CD4-positive, alpha-beta T cell treated with Interleukin-2 at 100 ng/mL for 4 hours (primary cell): ENCODE measurements around the gene IP6K2.

Experiments used
- DNase-seq: peaks from one replicate; pipeline ENCODE4 v3.0.0-alpha.2; 2020; ENCODE audit warnings: low spot score

Gene IP6K2

GRCh38 chr3:48688737-48689075 is 28.3 kb downstream of the IP6K2 start:
- DNase-seq = no peak

DNA sequence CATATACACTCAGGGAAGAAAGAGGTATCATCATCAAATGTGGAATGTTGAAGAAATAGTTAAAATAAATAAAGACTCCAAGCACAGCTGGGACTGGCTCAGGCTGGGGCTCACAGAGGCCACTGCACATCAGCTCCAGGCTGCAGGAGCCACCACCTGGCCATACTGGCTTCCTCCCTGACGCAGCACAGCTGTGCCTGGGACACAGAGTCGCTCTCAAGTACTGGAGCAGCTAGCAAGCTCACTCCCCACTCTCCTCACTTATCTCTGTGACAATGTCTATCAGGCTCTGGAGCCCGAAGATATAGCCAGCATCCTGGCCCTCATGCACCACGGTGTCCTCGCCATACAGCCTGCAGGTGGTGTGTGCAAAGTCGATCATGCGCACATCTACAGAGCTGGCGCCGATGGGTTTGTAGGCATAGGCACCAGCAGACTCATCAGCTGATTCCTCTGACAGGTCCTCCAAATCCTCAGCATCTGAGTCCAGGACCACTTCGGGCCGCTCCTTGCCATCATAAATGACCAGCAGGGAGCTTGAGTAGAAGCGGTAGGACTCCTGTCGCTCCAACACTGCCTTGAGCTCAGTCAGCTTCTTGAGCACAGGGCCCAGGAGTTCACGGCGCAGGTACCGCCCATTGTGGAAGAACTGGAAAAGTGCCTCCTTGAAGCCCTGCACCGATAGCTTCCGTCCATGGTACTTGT is 28.8 kb downstream of the IP6K2 start:
- no peak for DNase-seq

GRCh38 chr3:48687220-48687678 is 29.8 kb downstream of the IP6K2 start:
- DNase-seq = no peak

DNA sequence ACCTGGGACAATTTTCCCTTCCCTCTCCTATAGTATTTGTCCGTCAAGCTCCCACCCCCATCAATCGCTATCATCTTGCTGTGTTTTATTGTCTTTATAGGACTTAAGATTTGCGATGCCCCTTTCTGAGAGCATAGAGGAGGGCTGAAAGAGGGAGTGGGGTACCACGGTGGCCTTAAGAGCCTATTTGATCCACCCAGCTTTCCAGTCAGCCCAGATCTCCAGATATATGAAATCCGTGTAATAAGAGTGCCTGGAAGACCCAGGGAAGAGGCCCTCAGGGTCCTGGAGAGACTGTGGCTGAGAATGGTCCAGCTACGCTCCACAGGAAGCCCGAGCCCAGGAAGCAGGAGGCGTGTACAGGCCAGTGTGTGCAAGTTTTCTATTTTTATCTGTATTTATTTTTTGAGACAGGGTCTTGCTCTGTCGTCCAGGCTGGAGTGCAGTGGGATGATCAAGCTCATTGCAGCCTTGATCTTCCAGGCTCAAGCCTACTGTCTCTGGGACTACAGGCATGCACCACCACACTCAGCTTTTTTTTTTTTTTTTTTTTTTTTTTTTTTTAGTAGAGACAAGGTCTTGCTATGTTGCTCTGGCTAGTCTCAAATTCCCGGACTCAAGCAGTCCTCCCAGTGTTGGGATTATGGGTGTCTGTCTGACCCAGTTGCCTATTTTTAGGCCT is 30.3 kb downstream of the IP6K2 start:
- no peak for DNase-seq

- DNase-seq = peak; percentile 90
Observed at GRCh38 chr3:48685603-48686511, 31.2 kb downstream of the IP6K2 start, which contains the start of gene NCKIPSD. Gene NCKIPSD, minus strand, starts transcription at chr3:48685915. Its CDS starts 108 bp downstream, at chr3:48685807.

DNA sequence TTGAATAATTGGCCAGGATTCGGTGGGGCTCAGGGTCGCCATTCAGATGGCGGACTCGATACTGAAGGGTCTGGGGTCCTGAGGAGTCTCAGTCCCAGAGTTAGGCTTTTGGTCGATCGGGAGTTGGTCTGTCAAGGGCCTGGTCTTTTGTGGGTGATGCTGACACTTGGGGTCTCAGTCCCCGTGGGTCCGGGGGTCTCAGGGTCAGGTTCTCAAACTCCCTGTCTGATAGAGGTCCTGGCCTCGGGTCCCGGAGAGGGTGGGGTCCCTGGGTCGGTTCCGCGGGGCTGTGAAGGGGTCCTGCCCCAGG is 31.8 kb downstream of the IP6K2 start:
- DNase-seq = no peak

- DNase-seq = no peak
Observed at GRCh38 chr3:48684480-48685143, 32.4 kb downstream of the IP6K2 start.

- no peak for DNase-seq
Observed at GRCh38 chr3:48684054-48684349, 33.0 kb downstream of the IP6K2 start.

DNA sequence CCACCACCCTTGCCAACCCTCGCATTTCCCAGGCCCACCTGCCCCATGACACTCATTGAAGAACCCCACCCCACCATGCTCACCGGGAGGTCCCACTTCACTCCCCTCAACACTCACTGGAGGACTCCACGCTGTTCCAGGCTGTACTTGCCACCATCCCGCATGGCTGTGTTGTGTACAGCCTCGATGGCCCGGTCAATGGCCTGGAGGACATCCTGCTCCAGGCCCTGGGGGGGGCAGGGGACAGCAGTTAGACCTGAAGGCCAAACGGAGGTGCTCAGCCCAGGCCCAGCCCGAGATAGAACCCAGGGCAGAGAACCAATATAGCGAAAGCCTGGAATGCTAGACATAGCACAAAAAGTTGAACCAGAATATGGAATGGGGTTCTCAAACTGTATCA is 34.2 kb downstream of the IP6K2 start:
- DNase-seq = no peak

GRCh38 chr3:48681974-48682610 is 34.9 kb downstream of the IP6K2 start:
- no peak for DNase-seq

DNA sequence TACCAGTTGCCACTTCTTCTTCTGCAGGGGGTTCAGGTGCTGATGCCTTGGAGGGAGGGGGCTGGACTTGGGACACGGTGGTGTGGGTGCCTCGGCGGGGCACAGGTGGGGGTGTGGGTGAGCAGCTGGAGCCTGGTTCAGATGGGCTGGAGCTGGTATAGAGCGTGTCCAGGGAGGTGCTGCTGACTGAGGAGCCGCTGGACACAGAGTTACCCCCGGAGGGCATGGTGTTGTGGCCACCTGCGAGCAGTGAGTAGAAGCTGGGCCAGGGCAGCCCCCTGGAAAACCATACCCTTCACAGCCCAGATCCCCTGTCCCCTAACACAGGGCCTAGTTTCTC is 35.5 kb downstream of the IP6K2 start:
- no peak for DNase-seq

GRCh38 chr3:48680811-48681540 is 36.0 kb downstream of the IP6K2 start:
- no peak for DNase-seq

GRCh38 chr3:48679411-48680391 is 37.3 kb downstream of the IP6K2 start:
- no peak for DNase-seq

- no peak for DNase-seq
Observed at GRCh38 chr3:48678566-48679380, 38.2 kb downstream of the IP6K2 start.

DNA sequence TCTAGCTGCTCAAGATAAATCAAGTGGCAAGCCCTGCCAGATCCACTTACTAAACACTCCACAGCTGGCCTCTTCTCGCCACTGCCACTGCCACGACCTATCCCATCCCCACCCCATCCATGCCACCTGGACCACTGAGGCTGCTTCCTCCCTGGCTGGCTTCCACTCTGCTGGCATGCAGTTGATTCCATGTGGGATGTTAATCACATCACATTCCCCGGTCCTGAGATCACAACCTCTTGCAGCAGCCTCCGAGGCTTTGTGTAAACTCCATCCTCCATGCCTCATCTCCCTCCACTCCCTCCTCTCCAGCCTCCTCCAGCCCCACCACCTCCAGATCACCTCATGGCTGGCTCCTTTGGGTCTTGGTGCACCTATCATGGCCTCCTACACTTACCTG is 39.0 kb downstream of the IP6K2 start:
- no peak for DNase-seq

DNA sequence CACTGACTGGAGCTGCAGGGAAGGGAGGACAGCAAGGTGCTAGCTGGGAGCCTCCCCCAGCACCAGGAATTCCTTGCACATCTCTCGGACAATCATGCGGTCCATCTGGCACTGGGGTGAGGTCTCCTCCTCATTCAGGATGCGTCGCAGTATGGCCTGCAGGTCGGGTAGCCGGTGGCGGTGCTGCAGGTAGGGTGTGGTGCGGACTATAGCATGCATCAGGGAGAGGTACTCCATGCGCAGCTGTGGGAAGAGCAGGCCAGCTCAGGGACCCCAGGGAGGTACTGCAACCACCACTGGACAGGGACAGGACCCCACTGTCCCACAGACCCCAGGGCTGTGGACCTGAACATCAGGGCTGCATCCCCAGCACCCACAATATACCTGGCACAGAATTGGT is 42.5 kb downstream of the IP6K2 start:
- DNase-seq = no peak

DNA sequence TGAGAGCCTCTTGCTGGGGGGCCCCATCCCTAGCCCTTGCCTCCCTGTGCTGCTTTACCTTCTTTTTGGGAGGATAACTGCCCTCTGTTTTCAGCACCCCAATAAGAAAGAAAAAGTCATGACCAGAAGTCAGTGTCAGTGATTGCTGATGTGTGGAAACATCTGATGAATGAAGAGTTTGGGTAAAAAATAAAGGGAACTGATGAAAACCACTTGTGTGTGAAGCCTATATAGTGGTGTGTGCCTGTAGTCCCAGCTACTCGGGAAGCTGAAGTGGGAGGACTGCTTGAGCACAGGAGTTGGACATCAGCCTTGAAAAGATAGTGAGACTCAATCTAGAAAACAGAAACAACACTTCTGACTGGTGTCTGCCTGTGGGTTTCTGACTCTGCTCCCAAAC is 44.5 kb downstream of the IP6K2 start:
- no peak for DNase-seq

- no peak for DNase-seq
Observed at GRCh38 chr3:48664929-48665328, 52.1 kb downstream of the IP6K2 start.

GRCh38 chr3:48664313-48664644 is 52.7 kb downstream of the IP6K2 start:
- no peak for DNase-seq
